Hypothalamus (tissue), 51 donors: ENCODE measurements around the gene UBE2E2.
"Not testable (repeated sequence)": the region's sequence is repeated elsewhere in the genome, so short reads cannot be mapped to it uniquely, and the experiment has no call there.

Source experiments
- DNase-seq, 51 donors: peaks; one replicate each; lab custom pipeline; 2025; lab: John Stamatoyannopoulos, UW

The UBE2E2 gene

DNA sequence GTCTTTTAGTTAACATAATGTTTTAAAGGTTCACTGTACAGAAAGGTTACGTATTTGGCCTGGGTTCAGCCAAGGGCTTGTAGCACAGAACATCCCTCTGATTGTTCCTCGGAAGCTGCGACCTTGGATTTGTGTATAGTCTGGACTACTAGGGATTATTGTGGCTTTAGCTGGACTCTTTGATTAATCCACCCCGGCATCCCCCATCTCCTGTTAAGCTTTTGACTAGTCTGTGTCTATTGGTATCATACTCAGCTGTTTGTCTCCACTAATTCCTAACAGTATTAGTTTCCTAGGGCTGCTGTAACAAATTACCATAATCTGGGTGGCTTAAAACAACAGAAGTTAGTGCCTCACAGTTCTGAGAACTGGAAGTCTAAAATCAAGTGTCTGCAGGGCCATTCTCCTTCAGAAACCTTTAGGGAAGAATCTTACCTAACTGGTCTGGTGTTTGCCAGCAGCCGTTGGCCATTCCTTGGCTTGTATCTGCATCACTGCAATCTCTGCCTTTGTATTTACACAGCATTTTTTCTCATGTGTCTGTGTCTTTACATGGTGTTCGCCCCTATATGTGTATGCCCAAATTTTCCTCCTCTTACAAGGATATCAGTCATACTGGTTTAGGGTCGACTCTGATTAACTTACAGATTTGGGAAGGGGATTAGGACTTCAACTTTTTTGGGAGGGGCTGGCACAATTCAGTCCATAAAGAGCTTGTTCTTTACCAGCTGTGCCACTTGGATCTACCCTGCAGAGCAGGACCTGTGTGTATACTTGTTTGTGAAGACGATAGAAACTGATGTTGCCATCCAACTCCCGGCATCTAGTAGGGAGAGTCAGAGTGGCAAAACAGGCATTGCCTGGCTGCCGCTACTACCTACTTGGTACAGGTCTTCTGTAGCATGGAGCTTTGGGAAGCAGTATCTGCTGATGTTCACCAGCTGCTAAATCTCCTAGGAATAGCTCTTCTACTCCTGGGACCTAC is 117.8 kb downstream of the UBE2E2 start:
- no peak for DNase-seq

DNA sequence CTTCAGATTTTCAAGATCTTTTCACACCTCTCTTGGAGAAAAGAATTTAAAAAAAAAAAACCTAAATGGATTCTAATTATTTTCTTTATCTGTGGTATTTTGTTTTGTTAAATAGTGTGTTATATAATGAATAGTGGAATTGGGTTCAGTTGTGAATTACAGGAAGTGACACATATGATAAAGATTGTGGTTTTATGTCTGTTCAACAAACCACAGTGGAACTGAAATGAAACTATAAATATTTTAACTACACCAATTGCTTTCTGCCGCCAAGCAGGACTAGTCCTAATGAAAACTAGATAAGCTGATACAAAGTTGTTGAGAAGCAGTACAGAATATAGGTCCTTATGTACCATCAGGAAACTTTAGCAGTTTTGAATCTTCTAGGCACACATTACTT is 121.6 kb downstream of the UBE2E2 start:
- no peak for DNase-seq

DNA sequence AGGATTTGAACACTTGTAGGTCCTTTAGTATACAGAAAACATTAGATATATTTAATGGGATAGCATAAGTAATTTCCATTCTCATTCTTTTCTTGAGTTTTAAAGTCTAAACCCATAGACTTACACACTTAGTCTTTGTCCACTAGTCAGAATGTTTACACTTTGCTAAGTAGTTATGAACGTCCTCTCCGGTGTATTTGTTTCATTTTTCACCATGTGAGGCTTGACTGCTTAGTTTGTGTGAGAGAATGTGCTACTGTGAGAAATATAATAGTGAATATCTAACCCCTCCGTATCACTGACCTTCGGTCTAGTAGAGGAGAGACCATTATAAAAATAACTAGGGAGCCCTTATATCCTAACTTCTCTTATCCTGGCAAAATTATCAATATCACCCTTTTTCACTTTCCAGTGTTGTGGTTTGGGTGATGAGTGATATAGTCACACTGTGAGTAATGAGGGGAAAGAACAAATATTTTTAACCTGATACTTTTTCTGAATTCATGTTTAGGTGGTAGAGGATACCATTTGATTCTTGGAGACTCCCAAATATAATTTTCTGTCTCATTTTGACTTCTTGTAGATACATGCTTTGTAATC is 122.4 kb downstream of the UBE2E2 start:
- no peak for DNase-seq

DNA sequence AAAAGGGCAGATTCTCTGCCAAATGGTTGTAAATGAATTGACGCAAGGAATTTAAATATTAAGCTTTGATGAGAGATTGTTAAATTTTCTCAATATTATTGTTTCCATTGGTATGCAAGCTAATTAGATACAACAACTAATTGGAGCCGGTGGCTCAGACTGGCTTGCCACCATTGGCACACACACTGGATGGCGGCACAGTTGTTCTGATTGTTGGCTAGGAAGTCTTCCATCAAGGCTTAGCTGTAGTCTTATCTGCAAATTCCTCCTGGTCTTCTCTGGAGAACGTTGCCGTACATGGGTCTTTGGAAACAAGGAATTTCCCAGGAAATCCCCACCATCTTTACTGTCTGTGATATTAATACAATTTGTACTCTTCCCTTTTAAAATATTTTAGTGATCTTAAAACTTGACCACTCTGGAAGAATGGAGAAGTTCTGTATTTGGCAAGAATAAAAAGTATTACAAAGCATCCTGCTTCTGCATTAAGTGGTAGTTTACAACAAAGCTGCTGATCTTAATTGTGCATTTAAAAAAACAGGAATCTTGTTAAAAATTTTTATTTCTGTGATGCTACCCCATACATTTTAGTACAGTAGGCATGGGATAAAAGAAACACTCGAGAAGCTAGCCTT is 126.5 kb downstream of the UBE2E2 start:
- no peak for DNase-seq

DNA sequence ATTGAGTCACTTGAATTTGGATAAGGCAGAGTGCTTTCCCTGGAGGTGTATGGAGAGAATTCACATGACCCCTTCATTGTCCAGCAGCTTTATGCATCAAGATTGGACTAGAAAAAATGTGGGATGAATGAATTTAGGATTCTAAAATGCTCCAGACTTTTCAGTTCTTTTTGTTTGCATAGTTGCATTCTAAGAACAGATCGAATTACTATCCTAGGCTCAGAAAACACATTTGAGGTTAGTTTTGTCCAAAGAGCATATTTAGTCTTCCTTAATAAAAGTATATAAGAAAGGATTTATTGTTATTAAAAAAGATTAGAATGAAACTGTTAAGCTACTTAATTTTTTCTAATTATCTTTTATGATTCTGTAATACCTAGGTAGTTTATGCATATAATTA is 127.4 kb downstream of the UBE2E2 start:
- DNase-seq = no peak

GRCh38 chr3:23331141-23331935 is 128.2 kb downstream of the UBE2E2 start:
- no peak for DNase-seq

- DNase-seq = no peak
Observed at GRCh38 chr3:23333633-23334032, 130.5 kb downstream of the UBE2E2 start.

GRCh38 chr3:23336853-23337252 is 133.7 kb downstream of the UBE2E2 start:
- DNase-seq = not testable (repeated sequence)

- no peak for DNase-seq
Observed at GRCh38 chr3:23341147-23341838, 138.2 kb downstream of the UBE2E2 start.

DNA sequence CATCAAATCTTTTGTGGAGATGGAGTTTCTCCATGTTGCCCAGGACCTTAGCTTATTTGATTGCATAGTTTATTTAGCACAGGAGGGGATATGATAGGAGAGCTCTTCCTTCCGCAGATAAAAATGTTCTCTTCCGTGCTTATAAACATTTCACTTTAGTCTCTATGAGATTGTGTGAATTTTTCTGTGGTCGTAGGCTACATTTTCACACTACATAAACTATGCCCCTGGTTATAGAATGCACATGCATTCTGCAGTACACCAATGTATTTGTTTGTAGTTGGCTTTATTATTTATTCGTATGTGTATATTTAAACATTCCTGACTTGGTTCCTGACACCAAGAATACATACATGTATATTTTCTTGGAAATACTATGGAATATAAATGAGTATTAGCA is 139.2 kb downstream of the UBE2E2 start:
- DNase-seq = no peak

GRCh38 chr3:23343509-23343908 is 140.4 kb downstream of the UBE2E2 start:
- DNase-seq = no peak

DNA sequence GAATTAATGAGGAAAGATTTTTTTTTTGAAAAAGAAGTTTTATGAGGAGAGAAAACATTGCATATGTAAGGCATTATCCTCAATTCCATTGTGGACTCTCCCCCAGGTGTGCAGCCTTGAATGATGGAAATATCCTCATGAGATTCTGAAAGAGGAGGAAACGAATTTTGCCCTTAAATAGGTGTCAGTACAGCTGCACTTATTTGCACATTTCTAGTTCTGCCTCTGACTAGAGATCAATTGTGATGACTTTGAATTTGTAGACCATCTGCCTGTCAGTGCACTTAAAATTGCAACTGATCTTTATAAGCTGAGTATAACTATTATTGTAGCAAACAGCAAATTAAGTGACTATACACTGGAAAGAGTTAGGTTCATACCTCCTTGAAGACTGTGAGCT is 141.8 kb downstream of the UBE2E2 start:
- no peak for DNase-seq

DNA sequence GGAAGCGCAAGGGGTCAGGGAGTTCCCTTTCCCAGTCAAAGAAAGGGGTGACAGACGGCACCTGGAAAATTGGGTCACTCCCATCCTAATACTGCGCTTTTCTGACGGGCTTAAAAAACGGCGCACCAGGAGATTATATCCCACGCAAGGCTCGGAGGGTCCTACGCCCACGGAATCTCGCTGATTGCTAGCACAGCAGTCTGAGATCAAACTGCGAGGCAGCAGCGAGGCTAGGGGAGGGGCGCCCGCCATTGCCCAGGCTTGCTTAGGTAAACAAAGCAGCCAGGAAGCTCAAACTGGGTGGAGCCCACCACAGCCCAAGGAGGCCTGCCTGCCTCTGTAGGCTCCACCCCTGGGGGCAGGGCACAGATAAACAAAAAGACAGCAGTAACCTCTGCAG is 146.3 kb downstream of the UBE2E2 start:
- not testable (repeated sequence) for DNase-seq

DNA sequence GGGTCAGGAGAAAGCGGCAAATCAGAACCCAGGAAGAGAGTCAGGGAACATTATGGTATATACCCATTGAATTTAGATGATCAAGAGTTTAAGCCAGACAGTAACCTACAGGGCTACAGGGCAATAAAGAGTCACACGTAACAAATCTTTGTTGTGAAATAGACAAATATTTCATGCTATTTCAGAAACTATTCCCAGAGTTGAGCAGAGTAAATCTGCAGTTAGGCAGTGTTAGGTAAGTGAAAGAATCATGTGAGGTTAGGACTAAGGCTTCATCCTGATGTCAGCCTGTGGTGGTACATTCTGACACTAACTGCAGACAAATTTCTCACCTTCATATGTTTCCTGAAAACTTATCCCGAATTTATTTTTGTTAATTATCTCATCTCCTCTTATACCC is 153.0 kb downstream of the UBE2E2 start:
- DNase-seq = no peak

DNA sequence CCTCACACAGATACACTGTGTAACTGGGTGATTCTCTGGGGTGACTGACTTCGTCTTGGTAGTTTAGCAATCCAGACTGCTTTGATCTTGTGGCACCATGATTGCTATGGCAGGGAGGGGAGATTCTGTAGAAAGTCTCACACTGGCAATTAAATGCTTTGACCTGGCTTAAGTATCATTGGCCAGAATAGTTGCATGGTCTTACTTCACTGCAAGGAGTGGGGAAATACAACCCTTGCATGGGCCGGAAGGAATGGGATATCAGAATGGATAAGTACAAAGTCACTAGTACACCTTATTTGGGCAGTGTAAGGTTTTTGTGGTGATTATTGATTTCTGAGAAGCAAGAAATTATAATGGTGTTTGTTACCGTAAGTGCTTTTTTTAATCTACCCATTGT is 153.8 kb downstream of the UBE2E2 start:
- no peak for DNase-seq

DNA sequence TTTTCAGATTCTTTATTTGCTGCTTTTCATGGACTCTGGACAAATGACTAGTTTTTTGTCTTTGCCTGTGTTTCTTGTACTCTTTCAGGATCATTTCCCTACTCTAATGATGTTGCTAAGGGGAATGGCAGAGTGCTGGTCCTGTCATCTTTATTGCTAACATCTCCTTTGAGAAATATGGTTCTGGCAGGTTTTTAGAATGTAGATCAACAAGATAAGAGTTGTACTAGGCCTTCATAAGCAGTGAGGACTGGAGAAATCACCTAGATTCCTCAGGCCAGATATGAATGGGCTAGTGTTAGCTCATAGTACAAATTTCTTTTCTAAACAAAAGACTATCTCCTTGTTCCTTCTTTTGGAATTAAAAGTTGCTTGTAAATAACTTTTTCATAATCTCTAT is 156.0 kb downstream of the UBE2E2 start:
- no peak for DNase-seq

- no peak for DNase-seq
Observed at GRCh38 chr3:23365066-23365465, 161.9 kb downstream of the UBE2E2 start.

DNA sequence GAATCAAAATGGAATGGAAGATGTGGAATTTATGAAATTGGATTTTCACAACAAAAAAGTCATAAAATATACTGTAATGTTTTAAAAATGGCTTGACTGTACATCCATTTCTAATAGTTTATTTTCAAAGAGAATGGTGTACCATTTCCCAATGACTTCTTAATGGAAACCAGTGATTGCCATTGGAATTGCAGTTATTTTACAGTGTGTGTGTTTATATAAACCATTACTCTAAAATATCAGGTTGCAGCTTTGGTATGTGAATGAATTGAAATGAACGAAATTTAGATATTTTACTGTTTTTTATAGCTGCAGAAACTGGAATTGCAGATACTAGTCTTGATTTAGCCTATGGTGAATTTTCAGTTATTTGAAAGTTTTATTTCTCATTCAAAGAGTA is 165.6 kb downstream of the UBE2E2 start:
- DNase-seq = no peak

GRCh38 chr3:23372285-23372684 is 169.2 kb downstream of the UBE2E2 start:
- no peak for DNase-seq
